ENCODE data around the gene ANKRD35. TPM values are rescaled to one million over a fixed set of nuclear protein-coding genes. Genes with fewer than 3 reads are reported as not detected.

ANKRD35 gene
- total RNA-seq, 1 experiment from 2014 or later: 0.34 TPM

GRCh38 chr1:145884675-145885074 is 991 bp downstream of the ANKRD35 start:
- ChIA-PET CTCF (interaction anchor here (1.3 to 1.4 kb wide), 2 partner anchors 25 to 40 kb away, joined by 4 to 6 read pairs; partner anchors contain the start of genes NUDT17 and PIAS3), POLR2A (no interaction called here)
- H3K27ac Mint-ChIP-seq (ENCODE audit: unreplicated experiment): no peak overlapping the region
- peak overlapping the region; percentile 76 for H3K4me3 Mint-ChIP-seq (ENCODE audit: unreplicated experiment)
- H3K9me3 Mint-ChIP-seq (ENCODE audit: unreplicated experiment): no peaks in the 10 kb centered on the region
- Histone ChIP-seq H3K4me1 (peaks cover 8% of the 10 kb centered on the region), H3K9me3 (no peaks in the 10 kb centered on the region), H3K27me3 (replicated peaks; ENCODE audit: control insufficient read depth, insufficient read depth, low read length) (0 out of 2 replicates have a peak, but pooled peaks cover 2% of the 10 kb centered on the region), H3K4me3 (ENCODE audit: low read depth, low read length) (no peak overlapping the region), H3K36me3 (ENCODE audit: control insufficient read depth, insufficient read depth, low read length) (no peaks in the 10 kb centered on the region)
- H3K27me3 Mint-ChIP-seq (ENCODE audit: insufficient read depth, unreplicated experiment): peaks cover 17% of the 10 kb centered on the region
- H3K4me1 Mint-ChIP-seq (ENCODE audit: low read depth, unreplicated experiment): peaks cover 10% of the 10 kb centered on the region
- no peak for TF ChIP-seq CTCF (IDR thresholded peaks at IDR 0.05; ENCODE audit: insufficient read depth in 1 of 2, low read depth in 1 of 2, low read length in 1 of 2, severe bottlenecking in 1 of 2, unreplicated experiment in 1 of 2)
- BruUV-seq (replicated peaks): no TSS peak
- DNase-seq: no peak
- intact Hi-C loops (cut with micrococcal nuclease; ENCODE audit: unreplicated experiment): loop anchor here (2.0 kb wide), 1 partner anchor 26 kb away; the partner anchor contains the start of gene PIAS3
- no peaks in the 10 kb centered on the region for H3K36me3 Mint-ChIP-seq (ENCODE audit: insufficient read depth, unreplicated experiment)

GRCh38 chr1:145879775-145880174 is 5.9 kb downstream of the ANKRD35 start:
- no peak for TF ChIP-seq CTCF (IDR thresholded peaks at IDR 0.05; ENCODE audit: insufficient read depth in 1 of 2, low read depth in 1 of 2, low read length in 1 of 2, severe bottlenecking in 1 of 2, unreplicated experiment in 1 of 2)
- ChIA-PET POLR2A (no interaction called here), CTCF (interaction anchor here (0.5 kb wide), 1 partner anchor 9 kb away, joined by 3 read pairs; no protein-coding TSS in a partner anchor)
- DNase-seq: no peak
- Histone ChIP-seq H3K9me3 (no peaks in the 10 kb centered on the region), H3K4me1 (peaks cover 13% of the 10 kb centered on the region), H3K36me3 (ENCODE audit: control insufficient read depth, insufficient read depth, low read length) (no peaks in the 10 kb centered on the region), H3K27me3 (replicated peaks; ENCODE audit: control insufficient read depth, insufficient read depth, low read length) (no peaks in the 10 kb centered on the region), H3K4me3 (ENCODE audit: low read depth, low read length) (no peak overlapping the region)
- no TSS peak for BruUV-seq (replicated peaks)
- Mint-ChIP-seq H3K9me3 (ENCODE audit: unreplicated experiment) (no peaks in the 10 kb centered on the region), H3K27me3 (ENCODE audit: insufficient read depth, unreplicated experiment) (peaks cover 10% of the 10 kb centered on the region), H3K4me3 (ENCODE audit: unreplicated experiment) (no peak overlapping the region), H3K36me3 (ENCODE audit: insufficient read depth, unreplicated experiment) (no peaks in the 10 kb centered on the region), H3K4me1 (ENCODE audit: low read depth, unreplicated experiment) (peaks cover 11% of the 10 kb centered on the region), H3K27ac (ENCODE audit: unreplicated experiment) (peak overlapping the region; percentile 17)
- intact Hi-C loops (cut with micrococcal nuclease; ENCODE audit: unreplicated experiment): loop anchor here (1.0 kb wide), 1 partner anchor 13 kb away; no protein-coding TSS in a partner anchor

GRCh38 chr1:145878724-145879123 is 6.9 kb downstream of the ANKRD35 start:
- peaks cover 13% of the 10 kb centered on the region for H3K4me1 ChIP-seq
- no peak overlapping the region for H3K4me3 ChIP-seq (ENCODE audit: low read depth, low read length)
- Mint-ChIP-seq H3K27ac (ENCODE audit: unreplicated experiment) (no peak overlapping the region), H3K4me3 (ENCODE audit: unreplicated experiment) (no peak overlapping the region), H3K9me3 (ENCODE audit: unreplicated experiment) (no peaks in the 10 kb centered on the region), H3K27me3 (ENCODE audit: insufficient read depth, unreplicated experiment) (peaks cover 7% of the 10 kb centered on the region), H3K36me3 (ENCODE audit: insufficient read depth, unreplicated experiment) (no peaks in the 10 kb centered on the region), H3K4me1 (ENCODE audit: low read depth, unreplicated experiment) (peaks cover 10% of the 10 kb centered on the region)
- ChIA-PET CTCF (no interaction called here), POLR2A (no interaction called here)
- no peak for TF ChIP-seq CTCF (IDR thresholded peaks at IDR 0.05; ENCODE audit: insufficient read depth in 1 of 2, low read depth in 1 of 2, low read length in 1 of 2, severe bottlenecking in 1 of 2, unreplicated experiment in 1 of 2)
- intact Hi-C loops (cut with micrococcal nuclease; ENCODE audit: unreplicated experiment): no loop called here
- BruUV-seq (replicated peaks): no TSS peak
- no peak for DNase-seq
- no peaks in the 10 kb centered on the region for H3K27me3 ChIP-seq (replicated peaks; ENCODE audit: control insufficient read depth, insufficient read depth, low read length)
- H3K36me3 ChIP-seq (ENCODE audit: control insufficient read depth, insufficient read depth, low read length): no peaks in the 10 kb centered on the region
- no peaks in the 10 kb centered on the region for H3K9me3 ChIP-seq

All from Caco-2 (cell line).